ENCODE measurements around the gene SPEM3.
A peak's percentile ranks its signal among the peaks of the same experiment; 100 is the strongest.

Gene SPEM3

GRCh38 chr17:7428557-7428956 is at the start of gene SPEM3:
TSS of gene SPEM3 (plus strand) at chr17:7428857. CDS start at chr17:7428903, 46 bp downstream.
- DNase-seq: no peak

- no peak for DNase-seq
Measured at GRCh38 chr17:7379134-7379533, 49.5 kb upstream of the SPEM3 start.

- DNase-seq: no peak
Measured at GRCh38 chr17:7380321-7380720, 48.3 kb upstream of the SPEM3 start.

DNA sequence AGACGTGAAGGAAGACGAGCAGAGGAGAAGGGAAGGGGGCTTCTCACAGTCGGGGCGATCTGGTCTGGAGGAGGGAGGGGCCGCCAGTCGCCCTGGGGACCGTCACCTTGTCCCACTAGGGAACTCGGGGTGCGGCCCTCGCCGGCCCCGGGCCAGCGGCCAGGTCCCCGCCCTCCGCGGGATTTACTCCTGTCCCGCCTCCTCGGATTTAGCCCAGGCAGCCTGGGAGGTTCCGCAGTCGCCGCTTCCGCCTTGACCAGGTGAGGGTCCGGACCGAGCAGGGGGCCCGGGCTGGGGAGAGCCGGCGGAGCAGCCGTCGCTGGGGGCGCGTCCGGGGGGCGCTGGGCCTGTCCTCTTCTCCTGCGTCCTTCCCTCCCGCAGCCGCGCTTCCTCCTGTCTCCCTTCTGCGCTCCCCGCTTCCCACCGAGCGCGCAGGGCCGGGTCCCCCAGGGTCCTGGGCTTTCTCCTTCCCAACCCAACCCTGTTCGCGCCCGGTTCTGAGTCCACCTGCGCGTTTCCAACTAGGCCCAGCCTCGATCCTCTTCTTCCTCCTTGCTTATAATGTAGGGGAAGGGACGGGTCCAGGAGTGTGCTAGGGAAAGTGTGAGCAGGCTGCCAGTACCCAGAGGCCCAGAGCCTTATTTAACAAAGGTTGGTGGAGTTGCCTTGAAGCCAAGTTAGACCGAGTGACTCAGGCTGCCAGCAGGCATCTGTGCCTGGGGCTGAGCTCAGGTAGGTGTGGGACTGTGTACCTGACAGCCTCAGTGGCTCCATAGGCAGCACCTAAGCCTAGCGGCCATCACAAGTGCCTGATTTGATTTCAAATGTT is 47.6 kb upstream of the SPEM3 start, which contains the start of gene TNK1:
TNK1 (plus strand) TSS at position 235 of the 829 bp plus-strand sequence. CDS start 1,838 bp downstream, outside the sequence.
- DNase-seq: no peak

- DNase-seq: no peak
Measured at GRCh38 chr17:7382901-7383300, 45.8 kb upstream of the SPEM3 start.

- DNase-seq: no peak
Measured at GRCh38 chr17:7383371-7383741, 45.3 kb upstream of the SPEM3 start.

DNA sequence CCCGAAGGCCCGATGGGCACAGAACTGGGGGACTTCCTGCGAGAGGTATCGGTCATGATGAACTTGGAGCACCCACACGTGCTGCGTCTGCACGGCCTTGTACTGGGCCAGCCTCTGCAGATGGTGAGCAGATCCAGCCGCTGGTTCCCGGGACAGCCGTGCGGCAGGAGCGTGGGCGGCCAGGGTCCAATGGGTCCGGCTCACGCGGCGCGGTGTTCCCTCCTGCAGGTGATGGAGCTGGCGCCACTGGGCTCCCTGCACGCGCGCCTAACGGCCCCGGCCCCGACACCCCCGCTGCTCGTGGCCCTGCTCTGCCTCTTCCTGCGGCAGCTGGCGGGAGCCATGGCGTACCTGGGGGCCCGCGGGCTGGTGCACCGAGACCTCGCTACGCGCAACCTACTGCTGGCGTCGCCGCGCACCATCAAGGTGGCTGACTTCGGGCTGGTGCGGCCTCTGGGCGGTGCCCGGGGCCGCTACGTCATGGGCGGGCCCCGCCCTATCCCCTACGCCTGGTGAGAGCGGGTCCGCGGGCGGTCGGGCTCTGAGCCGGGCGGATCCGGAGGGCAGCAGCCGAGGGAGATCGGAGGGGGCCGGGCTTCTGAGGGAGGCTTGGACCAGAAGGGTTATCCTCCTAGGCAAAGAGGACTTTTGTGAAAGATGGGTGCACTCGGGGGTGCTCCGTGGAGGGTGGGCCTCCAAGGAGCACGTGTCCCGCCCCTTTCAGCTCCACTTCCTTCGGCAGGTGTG is 44.7 kb upstream of the SPEM3 start:
- DNase-seq: peak; percentile 78

DNA sequence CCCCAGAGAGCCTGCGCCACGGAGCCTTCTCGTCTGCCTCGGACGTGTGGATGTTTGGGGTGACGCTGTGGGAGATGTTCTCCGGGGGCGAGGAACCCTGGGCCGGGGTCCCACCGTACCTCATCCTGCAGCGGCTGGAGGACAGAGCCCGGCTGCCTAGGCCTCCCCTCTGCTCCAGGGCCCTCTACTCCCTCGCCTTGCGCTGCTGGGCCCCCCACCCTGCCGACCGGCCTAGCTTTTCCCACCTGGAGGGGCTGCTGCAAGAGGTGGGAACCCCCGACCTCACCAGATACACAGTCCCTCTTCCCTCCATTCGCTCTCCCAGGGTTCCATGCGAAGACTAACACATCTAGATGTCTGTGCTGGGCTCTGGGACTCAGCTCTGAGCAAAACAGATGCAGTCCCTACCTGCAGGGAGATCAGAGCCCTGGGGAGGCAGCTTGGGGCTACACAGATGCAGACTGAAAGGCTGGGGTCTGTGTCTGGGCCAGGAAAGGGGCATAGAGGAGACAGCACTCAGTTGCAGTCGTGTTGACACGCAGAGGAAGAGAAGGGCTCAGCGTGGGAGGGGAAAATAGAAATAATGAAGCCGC is 44.1 kb upstream of the SPEM3 start:
- DNase-seq: no peak

DNA sequence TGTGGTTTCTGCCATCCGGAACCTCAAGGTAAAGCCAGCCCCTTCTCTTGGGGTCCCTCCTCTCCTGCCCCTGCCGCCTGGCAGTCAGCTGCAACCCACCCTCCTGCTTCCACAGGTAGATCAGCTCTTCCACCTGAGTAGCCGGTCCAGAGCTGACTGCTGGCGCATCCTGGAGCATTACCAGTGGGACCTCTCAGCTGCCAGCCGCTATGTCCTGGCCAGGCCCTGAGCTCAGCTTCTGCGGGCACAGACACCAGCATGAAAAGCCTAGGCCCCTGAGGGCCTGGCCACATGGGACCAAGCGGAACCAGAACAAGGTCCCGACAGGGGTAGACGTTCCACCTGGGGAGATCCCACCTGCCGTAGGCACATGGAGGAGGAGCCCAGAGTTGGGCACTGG is 39.8 kb upstream of the SPEM3 start:
- no peak for DNase-seq

GRCh38 chr17:7389924-7390910 is 38.4 kb upstream of the SPEM3 start:
- no peak for DNase-seq

GRCh38 chr17:7391307-7391706 is 37.4 kb upstream of the SPEM3 start:
- DNase-seq: no peak

- DNase-seq: no peak
Measured at GRCh38 chr17:7392696-7393612, 35.7 kb upstream of the SPEM3 start.

DNA sequence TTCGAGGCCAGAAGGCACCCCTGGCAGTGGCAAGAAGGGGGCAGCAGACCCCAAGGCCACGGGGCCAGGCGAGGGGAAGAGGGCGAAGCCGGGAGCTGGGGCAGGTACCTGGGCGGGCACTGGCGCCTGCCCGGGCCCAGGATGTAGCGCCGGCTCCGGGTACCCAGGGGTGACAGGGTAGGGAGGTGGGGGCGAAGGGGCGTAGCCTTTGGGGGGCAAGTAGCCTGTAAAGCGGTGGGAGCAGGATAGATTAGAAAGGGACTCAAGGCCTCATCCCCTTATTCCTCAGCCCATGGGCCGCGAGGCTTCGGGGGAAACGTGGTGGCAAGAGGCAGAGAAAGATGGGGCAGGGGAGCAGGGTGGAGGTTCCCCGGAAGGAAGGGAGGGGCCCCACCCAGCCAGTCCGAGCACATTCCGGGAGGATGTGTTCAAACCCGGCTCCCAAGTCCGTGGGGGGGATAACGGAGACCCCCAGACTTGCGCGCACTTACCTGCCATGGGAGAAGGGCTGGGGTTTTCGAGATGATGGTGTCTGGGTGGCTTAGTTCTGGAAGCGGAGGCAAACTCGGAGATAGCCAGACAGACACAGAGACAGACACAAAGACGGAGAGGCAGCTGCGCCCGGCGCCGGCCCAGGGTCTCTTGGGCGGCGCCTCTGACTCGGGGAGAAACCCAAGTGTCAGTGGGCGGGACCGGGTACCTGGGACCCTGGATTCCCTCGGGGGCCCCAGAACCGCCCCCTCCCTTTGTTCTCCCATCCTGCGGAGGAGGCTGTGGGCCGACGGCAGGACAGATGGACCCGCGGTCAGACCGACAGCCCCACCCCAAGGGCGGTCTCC is 34.8 kb upstream of the SPEM3 start:
- no peak for DNase-seq

- peak; percentile 91 for DNase-seq
Measured at GRCh38 chr17:7394452-7395191, 34.0 kb upstream of the SPEM3 start, which contains the start of gene PLSCR3. TSS of gene PLSCR3 (minus strand) at chr17:7394525. CDS start at chr17:7394110, 415 bp downstream.

GRCh38 chr17:7396147-7396546 is 32.5 kb upstream of the SPEM3 start:
- peak; percentile 26 for DNase-seq

GRCh38 chr17:7398612-7399011 is 30.0 kb upstream of the SPEM3 start:
- peak; percentile 18 for DNase-seq

DNA sequence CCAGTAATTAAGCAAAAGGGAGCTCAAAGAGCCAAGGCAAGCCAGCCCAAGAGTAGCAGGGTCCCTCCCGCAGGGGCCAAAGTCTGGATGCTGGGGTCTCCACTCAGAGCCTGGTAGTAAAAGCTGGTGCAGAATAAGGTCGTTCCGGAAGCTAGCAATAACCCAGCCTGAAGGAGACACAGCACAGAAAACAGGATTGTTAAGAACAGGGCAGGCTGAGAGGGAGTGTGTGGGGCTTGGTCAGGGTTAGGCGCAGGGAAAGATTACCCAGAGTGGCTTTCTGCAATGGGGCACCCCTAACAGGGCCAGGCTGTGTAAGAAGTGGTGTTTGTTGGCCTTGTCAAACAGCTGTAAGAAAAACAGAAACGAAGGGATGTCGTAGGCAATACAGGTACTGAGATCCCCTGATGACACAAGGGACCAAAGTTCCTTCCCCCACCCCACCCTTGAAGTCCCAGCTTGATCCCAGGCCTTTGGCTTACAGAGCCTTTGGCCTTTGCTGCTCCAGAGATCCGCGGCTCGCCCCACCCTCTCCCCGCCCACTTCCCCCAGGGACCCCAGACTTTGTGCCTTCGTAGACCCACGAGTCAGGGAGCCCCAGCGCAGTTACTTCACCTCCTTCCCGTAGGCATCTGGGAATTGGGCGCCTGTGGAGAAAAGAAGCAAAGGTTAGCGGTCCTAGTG is 25.5 kb upstream of the SPEM3 start:
- DNase-seq: no peak

DNA sequence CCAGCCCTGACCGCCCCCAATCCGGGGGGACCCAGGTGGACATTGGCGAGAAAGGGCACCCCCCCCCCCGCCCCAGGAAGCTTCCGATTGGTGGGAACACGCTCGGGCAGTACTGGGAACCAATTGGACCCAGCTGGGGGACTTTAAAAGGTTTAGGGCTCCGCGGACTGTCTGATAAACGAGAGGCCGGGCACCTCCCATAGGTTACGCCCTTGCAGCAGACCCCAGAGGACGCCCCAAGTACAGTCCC is 25.0 kb upstream of the SPEM3 start:
- no peak for DNase-seq

Measured in right forelimb (tissue), 1 donor.